Tibial nerve (tissue), 4 donors: ENCODE results near the gene ROBO1. TPM values are rescaled to one million over a fixed set of nuclear protein-coding genes. Genes with fewer than 3 reads are reported as not detected.

Experiments
- DNase-seq, 2 donors: peaks; one replicate each; pipeline ENCODE4 v3.0.0-alpha.2; 2019; ENCODE audit warnings: low spot score in 2 of 2
- H3K27ac ChIP-seq, 4 donors: fragments of 200-600 bp; sonication (generic) in 3 of 4; one replicate each; pipeline ENCODE4 v1.5.1; 2017 to 2019; ENCODE audit warnings: mild to moderate bottlenecking in 1 of 4
- H3K27me3 ChIP-seq, 2 donors: fragments of 200-600 bp; sonication (generic) in 1 of 2; one replicate each; pipeline versions ENCODE4 v1.5.1 to v1.6.0; 2017 to 2019
- H3K36me3 ChIP-seq, 3 donors: fragments of 200-600 bp; sonication (generic); one replicate each; pipeline ENCODE4 v1.5.1; 2018 to 2019
- H3K4me1 ChIP-seq, 4 donors: fragments of 200-600 bp; sonication (generic) in 3 of 4; one replicate each; pipeline ENCODE4 v1.5.1; 2017 to 2019
- H3K4me3 ChIP-seq, 4 donors: fragments of 200-600 bp; sonication (generic) in 3 of 4; one replicate each; pipeline ENCODE4 v1.5.1; 2017 to 2019; ENCODE audit warnings: mild to moderate bottlenecking in 1 of 4, moderate library complexity in 1 of 4
- H3K9me3 ChIP-seq, 4 donors: fragments of 200-600 bp; sonication (generic) in 3 of 4; one replicate each; pipeline ENCODE4 v1.5.1; 2017 to 2019
- EP300 ChIP-seq, 2 donors: sonication (generic); formaldehyde crosslinking; IDR thresholded peaks; one replicate each; pipeline ENCODE4 v1.6.1; 2017; ENCODE audit warnings: antibody characterized with exemption in 2 of 2, mild to moderate bottlenecking in 1 of 2
- POLR2A ChIP-seq, 2 donors: fragments of 450-650 bp; IDR thresholded peaks; one replicate each; pipeline ENCODE4 v1.6.1; 2017; ENCODE audit warnings: antibody characterized with exemption in 2 of 2, mild to moderate bottlenecking in 2 of 2, moderate library complexity in 2 of 2
- WGBS, 2 donors: methylation state at CpG; one replicate each; pipeline ENCODE4 v1.1.5; 2018; 5-methylcytosine and 5-hydroxymethylcytosine counted together
- total RNA-seq, 4 donors: library from RNA; depleted of rRNA; stranded (reverse); fragments of >200 nt; gene quantifications; one replicate each; pipeline ENCODE4 v1.1.0, GENCODE V29; 2016
- TF ChIP-seq, protein P1 (sequence below), 5 experiments: fragments of 200-600 bp in 3 of 5; fragments of 450-650 bp in 2 of 5; sonication (generic) in 3 of 5; IDR thresholded peaks; one replicate each; pipeline ENCODE4 v1.5.1; 2016 to 2019; ENCODE audit warnings: antibody characterized with exemption in 5 of 5, mild to moderate bottlenecking in 3 of 5, moderate library complexity in 2 of 5

Gene ROBO1
- total RNA-seq, result 10 to 100 TPM; 12.6 to 27.8 (median 23.1) TPM

DNA sequence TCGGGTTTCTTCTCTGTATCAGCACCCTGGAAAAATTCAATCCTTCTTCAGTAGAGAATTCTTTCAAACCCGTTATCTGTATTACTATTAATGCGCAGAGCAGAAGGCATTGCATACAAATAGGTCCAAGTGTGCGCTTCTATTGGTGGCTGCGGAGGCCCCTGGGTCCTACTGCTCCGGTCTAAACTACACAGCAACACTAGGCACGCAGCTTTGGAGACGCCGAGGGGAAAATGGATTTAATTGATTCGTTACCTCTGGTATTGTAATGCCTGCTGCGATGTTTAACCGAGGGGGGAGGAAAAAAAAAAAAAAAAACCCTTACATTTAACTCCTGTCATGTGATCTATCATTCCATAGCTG is at the start of gene ROBO1:
Gene ROBO1 (minus strand): TSS at position 94 of the 363 bp plus-strand sequence.
- Histone ChIP-seq H3K27me3 (peaks cover 0 to 17% of the 10 kb centered on the region in 2 donors), H3K36me3 (no peaks in the 10 kb centered on the region), H3K4me1 (peaks cover 0 to 24% (median 0%) of the 10 kb centered on the region in 4 donors), H3K4me3 (peak within 1 kb of the TSS in 2 of 4 donors; percentile 12 to 38), H3K27ac (no peak within 1 kb of the TSS), H3K9me3 (no peaks in the 10 kb centered on the region)
- TF ChIP-seq POLR2A (IDR thresholded peaks at IDR 0.05) (no peak), EP300 (IDR thresholded peaks at IDR 0.05) (no peak)
- TF ChIP-seq, protein P1, sequence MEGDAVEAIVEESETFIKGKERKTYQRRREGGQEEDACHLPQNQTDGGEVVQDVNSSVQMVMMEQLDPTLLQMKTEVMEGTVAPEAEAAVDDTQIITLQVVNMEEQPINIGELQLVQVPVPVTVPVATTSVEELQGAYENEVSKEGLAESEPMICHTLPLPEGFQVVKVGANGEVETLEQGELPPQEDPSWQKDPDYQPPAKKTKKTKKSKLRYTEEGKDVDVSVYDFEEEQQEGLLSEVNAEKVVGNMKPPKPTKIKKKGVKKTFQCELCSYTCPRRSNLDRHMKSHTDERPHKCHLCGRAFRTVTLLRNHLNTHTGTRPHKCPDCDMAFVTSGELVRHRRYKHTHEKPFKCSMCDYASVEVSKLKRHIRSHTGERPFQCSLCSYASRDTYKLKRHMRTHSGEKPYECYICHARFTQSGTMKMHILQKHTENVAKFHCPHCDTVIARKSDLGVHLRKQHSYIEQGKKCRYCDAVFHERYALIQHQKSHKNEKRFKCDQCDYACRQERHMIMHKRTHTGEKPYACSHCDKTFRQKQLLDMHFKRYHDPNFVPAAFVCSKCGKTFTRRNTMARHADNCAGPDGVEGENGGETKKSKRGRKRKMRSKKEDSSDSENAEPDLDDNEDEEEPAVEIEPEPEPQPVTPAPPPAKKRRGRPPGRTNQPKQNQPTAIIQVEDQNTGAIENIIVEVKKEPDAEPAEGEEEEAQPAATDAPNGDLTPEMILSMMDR (IDR thresholded peaks at IDR 0.05), result no peak
- no peak for DNase-seq
- WGBS, 2 donors, result 3 to 5% methylated on average over 12 of the region's 12 CpGs

DNA sequence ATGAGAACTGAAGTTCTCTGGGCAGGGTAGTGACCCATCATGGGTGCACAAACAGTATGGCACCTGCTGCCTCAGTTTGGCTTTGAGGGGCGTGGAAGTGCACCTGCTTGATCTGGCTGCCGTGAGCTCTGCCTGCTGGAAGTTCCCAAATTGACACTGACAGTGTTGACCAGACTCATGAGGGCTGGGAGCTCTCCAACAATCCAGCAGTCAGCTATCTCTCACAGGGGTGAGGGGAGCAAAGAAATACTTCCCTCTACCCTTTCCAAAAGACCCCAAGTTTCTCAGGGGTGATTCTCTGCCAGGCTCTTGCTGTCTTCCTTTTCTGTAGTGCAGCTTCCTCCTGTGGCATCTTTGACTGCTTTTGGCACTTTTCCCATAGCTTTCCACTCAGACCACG is 49.4 kb upstream of the ROBO1 start:
- WGBS, 2 donors, result 72 to 83% methylated on average over 3 of the region's 3 CpGs
- no peak overlapping the region for H3K27ac ChIP-seq
- no peak overlapping the region for H3K4me3 ChIP-seq
- no peaks in the 10 kb centered on the region for H3K36me3 ChIP-seq
- DNase-seq, result no peak
- TF ChIP-seq EP300 (IDR thresholded peaks at IDR 0.05) (no peak), POLR2A (IDR thresholded peaks at IDR 0.05) (no peak)
- TF ChIP-seq, protein P1 (IDR thresholded peaks at IDR 0.05), result no peak
- H3K4me1 ChIP-seq, result no peaks in the 10 kb centered on the region
- no peaks in the 10 kb centered on the region for H3K27me3 ChIP-seq
- peaks cover 0 to 26% (median 4%) of the 10 kb centered on the region in 4 donors for H3K9me3 ChIP-seq

DNA sequence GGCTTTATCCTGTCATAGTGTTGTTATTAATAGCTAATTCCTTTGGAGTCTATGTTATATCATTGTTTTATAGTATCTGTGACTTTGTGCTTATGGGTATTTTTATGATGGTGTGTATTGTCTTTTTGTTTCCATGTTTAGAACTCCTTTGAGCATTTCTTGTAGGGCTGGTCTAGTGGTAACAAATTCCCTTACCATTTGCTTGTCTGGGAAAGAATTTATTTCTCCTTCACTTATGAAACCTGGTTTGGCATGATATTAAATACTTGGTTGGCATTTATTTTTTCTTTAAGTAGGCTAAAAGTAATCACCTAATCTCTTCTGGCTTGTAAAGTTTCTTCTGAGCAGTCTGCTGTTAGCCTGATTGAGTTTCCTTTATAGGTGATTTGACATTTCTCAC is 47.7 kb upstream of the ROBO1 start:
- Histone ChIP-seq H3K36me3 (no peaks in the 10 kb centered on the region), H3K27me3 (no peaks in the 10 kb centered on the region), H3K9me3 (peaks cover 0 to 26% (median 4%) of the 10 kb centered on the region in 4 donors), H3K27ac (no peak overlapping the region), H3K4me3 (no peak overlapping the region), H3K4me1 (no peaks in the 10 kb centered on the region)
- DNase-seq, result no peak
- no peak for TF ChIP-seq EP300 (IDR thresholded peaks at IDR 0.05)
- TF ChIP-seq, protein P1 (IDR thresholded peaks at IDR 0.05), result no peak

DNA sequence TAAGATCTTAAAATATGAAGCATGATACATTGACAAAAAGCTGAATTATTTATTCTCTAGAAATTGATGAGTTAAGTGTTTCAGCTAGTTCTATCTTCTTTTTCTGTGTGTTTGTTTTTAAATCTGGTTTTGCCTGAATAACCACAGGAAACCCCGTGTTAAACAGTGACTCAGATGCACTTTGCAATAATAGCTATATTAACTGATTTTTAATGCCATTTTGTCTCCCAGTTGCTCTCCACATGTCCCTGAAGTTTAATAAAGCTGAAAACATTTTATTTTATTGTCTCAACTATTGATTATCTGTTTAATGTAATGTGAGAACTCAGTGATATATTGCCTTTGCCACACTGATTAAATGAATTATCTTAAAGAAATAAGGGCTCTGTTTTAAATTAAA is 42.8 kb upstream of the ROBO1 start:
- H3K4me3 ChIP-seq, result no peak overlapping the region
- DNase-seq, result no peak
- H3K36me3 ChIP-seq, result no peaks in the 10 kb centered on the region
- 30 to 40% methylated on average over 1 of the region's 1 CpG for WGBS, 2 donors
- no peaks in the 10 kb centered on the region for H3K4me1 ChIP-seq
- no peaks in the 10 kb centered on the region for H3K27me3 ChIP-seq
- peaks cover 0 to 7% (median 3%) of the 10 kb centered on the region in 4 donors for H3K9me3 ChIP-seq
- no peak overlapping the region for H3K27ac ChIP-seq
- TF ChIP-seq EP300 (IDR thresholded peaks at IDR 0.05) (no peak), POLR2A (IDR thresholded peaks at IDR 0.05) (no peak)
- TF ChIP-seq, protein P1 (IDR thresholded peaks at IDR 0.05), result no peak

DNA sequence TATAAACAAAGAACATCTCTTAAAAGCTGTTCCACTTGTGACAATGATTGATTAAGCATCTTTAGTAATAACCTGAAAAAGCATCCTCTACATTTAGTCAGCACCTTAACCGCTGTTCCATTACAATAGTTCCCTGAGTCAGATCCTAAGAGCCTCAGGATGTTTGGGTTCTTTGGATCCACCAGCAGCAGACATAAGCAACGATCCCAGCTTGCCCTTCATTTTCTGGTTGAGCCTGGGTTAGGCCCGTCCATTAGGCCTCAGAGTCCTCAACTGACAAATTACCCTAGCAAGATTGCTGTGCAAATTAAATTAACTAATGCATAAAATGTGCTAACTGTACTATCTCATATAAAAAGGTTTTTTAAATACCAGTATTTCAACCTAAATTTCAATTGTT is 42.3 kb upstream of the ROBO1 start:
- WGBS, 2 donors, result 86% methylated on average over 3 of the region's 3 CpGs
- H3K9me3 ChIP-seq, result peaks cover 0 to 2% (median under 1%) of the 10 kb centered on the region in 4 donors
- no peak overlapping the region for H3K27ac ChIP-seq
- H3K4me1 ChIP-seq, result no peaks in the 10 kb centered on the region
- TF ChIP-seq EP300 (IDR thresholded peaks at IDR 0.05), result no peak
- TF ChIP-seq, protein P1 (IDR thresholded peaks at IDR 0.05), result no peak
- TF ChIP-seq POLR2A (IDR thresholded peaks at IDR 0.05), result no peak
- H3K4me3 ChIP-seq, result no peak overlapping the region
- no peaks in the 10 kb centered on the region for H3K27me3 ChIP-seq
- no peak for DNase-seq
- no peaks in the 10 kb centered on the region for H3K36me3 ChIP-seq
